Measurements from ENCODE around the gene SLC35B2. TPM values are rescaled to one million over a fixed set of nuclear protein-coding genes. Genes with fewer than 3 reads are reported as not detected.

Gene SLC35B2
- total and polyA plus RNA-seq, 9 of the 15 experiments (the other 6 are each of a cell fraction or from before 2014, with no cell fraction given): 14.5 to 59.1 (median 47.1) TPM

DNA sequence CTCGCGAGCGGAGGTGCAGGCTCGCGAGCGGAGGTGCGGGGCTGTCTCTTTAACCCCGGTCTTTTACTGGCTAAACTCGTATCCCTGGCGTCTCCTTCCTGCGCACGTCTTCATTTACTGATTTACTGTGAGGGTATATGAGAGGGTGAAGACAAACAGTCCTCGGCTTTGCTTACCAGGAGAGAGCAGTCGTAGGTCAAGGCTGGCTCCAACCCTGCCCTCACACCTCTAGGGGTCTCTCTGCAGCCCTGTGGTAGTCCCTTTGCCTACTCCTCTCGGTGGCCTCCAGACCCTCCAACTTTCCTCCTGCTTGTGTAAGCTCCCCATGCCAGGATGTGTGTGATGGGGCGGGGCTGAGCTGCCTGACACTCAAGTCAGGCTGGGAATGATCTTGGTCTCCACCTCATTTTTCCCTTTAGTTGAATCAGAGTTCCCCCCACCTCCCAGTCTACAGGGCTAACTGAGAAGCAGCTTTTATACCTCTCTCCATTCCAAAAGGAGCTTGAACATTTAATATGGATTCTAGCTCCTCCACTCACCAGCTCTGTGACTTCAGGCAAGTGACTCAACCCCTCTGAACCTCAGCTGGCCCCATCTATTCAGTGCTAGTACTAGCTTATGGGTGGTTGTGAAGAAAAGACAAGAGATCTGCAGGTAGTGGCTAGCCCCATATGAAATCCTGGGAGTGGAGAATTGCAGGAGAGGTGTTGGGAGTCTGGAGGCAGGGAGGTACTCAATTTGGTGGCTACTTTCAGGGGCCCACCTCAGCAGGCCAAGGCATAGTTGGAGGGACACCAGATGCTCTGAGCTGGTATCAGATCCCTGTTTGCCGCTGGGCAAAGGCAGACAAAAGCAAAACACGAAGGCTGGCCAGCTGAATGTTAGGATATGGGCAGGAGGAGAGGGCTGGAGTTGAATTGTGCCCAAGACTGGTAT, 33.0 kb downstream of the SLC35B2 start (continued):
- TF ChIP-seq, protein P1, sequence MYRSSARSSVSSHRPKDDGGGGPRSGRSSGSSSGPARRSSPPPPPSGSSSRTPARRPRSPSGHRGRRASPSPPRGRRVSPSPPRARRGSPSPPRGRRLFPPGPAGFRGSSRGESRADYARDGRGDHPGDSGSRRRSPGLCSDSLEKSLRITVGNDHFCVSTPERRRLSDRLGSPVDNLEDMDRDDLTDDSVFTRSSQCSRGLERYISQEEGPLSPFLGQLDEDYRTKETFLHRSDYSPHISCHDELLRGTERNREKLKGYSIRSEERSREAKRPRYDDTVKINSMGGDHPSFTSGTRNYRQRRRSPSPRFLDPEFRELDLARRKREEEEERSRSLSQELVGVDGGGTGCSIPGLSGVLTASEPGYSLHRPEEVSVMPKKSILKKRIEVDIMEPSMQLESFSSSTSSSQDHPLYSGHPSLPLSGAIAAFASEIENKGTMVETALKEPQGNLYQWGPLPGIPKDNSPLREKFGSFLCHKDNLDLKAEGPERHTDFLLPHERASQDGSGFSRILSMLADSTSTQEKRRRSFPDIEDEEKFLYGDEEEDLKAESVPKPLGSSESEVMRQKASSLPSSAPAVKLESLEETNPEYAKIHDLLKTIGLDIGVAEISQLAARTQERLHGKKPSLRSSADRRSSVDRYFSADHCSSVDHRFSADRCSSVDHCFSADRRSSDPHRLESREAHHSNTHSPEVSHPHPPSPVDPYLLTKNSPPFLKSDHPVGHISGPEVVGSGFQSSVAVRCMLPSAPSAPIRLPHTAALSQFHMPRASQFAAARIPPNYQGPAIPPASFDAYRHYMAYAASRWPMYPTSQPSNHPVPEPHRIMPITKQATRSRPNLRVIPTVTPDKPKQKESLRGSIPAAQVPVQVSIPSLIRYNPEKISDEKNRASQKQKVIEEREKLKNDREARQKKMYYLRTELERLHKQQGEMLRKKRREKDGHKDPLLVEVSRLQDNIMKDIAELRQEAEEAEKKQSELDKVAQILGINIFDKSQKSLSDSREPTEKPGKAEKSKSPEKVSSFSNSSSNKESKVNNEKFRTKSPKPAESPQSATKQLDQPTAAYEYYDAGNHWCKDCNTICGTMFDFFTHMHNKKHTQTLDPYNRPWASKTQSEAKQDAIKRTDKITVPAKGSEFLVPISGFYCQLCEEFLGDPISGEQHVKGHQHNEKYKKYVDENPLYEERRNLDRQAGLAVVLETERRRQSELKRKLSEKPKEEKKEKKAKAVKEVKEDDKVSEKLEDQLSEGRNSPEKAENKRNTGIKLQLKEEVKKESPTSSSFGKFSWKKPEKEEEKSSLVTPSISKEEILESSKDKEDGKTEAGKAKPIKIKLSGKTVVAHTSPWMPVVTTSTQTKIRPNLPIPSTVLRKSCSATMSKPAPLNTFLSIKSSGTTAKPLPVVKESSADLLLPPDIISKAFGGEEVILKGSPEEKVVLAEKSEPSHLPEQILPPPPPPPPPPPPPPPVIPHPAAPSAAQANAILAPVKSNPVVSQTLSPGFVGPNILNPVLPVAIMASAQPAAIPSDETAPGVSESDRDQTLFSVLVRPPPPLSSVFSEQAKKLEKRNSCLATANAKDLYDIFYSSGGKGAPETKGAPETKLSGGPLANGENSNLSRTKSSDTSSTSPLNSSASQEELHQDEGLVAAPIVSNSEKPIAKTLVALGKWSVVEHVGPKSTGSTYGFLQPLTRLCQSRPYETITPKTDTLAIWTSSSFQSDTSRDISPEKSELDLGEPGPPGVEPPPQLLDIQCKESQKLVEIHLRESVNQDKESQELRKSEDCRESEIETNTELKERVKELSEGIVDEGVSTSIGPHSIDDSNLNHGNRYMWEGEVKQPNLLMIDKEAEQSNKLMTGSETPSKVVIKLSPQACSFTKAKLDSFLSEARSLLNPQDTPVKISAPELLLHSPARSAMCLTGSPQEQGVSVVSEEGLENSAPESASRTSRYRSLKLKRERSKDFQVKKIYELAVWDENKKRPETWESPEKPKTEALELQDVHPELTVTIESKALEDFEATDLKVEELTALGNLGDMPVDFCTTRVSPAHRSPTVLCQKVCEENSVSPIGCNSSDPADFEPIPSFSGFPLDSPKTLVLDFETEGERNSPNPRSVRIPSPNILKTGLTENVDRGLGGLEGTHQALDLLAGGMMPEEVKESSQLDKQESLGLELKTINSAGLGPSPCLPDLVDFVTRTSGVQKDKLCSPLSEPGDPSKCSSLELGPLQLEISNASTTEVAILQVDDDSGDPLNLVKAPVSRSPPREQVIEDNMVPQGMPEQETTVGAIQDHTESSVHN (IDR thresholded peaks at IDR 0.05; ENCODE audit: borderline replicate concordance in 1 of 2, low read depth in 1 of 2): no peak
- TF ChIP-seq FOXA3 (CRISPR knock-in tag; conservative IDR thresholded peaks at IDR 0.05 in 1 of 2, IDR thresholded peaks at IDR 0.05 in 1 of 2) (no peak), BHLHE40 (IDR thresholded peaks at IDR 0.05; ENCODE audit: low read length) (no peak), SMARCA5 (IDR thresholded peaks at IDR 0.05) (peak; percentile 62; the same call in 1 of the 2 replicates), ZNF197 (CRISPR knock-in tag; IDR thresholded peaks at IDR 0.05; ENCODE audit: low read depth) (no peak), ZNF436 (CRISPR knock-in tag; IDR thresholded peaks at IDR 0.05) (no peak), ZNF3 (CRISPR knock-in tag; IDR thresholded peaks at IDR 0.05) (no peak), KDM1A (IDR thresholded peaks at IDR 0.05) (peak; percentile 37 to 75; a peak in 3 of 4 replicates), NR2C2 (CRISPR knock-in tag; IDR thresholded peaks at IDR 0.05) (peak; percentile 14; the same call in 1 of the 2 replicates), NR2C2 (tag; IDR thresholded peaks at IDR 0.05) (no peak), AFF1 (IDR thresholded peaks at IDR 0.05; ENCODE audit: low read depth in 1 of 2, partially characterized antibody in 2 of 2) (no peak)
- TF ChIP-seq, protein P2, sequence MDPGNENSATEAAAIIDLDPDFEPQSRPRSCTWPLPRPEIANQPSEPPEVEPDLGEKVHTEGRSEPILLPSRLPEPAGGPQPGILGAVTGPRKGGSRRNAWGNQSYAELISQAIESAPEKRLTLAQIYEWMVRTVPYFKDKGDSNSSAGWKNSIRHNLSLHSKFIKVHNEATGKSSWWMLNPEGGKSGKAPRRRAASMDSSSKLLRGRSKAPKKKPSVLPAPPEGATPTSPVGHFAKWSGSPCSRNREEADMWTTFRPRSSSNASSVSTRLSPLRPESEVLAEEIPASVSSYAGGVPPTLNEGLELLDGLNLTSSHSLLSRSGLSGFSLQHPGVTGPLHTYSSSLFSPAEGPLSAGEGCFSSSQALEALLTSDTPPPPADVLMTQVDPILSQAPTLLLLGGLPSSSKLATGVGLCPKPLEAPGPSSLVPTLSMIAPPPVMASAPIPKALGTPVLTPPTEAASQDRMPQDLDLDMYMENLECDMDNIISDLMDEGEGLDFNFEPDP (CRISPR knock-in tag; IDR thresholded peaks at IDR 0.05): 0 out of 2 replicates have a peak, but pooled peaks have one; percentile 38

Data from K562 (cell line).